ENCODE results near the gene TMPRSS6.

TMPRSS6 gene

GRCh38 chr22:37144180-37144554 is 34.7 kb upstream of the TMPRSS6 start:
- H3K4me1 Mint-ChIP-seq, result peaks cover 16% of the 10 kb centered on the region

GRCh38 chr22:37141971-37142370 is 32.5 kb upstream of the TMPRSS6 start:
- Mint-ChIP-seq H3K4me3 (no peak overlapping the region), H3K9me3 (peaks cover 3% of the 10 kb centered on the region), H3K27ac (no peak overlapping the region), H3K36me3 (ENCODE audit: low read depth) (no peaks in the 10 kb centered on the region), H3K4me1 (peaks cover 16% of the 10 kb centered on the region), H3K27me3 (ENCODE audit: low read depth) (peaks cover 26% of the 10 kb centered on the region)
- no peak for TF ChIP-seq CTCF (IDR thresholded peaks at IDR 0.05; ENCODE audit: unreplicated experiment in 3 of 3)

More at GRCh38 chr22:37144180-37144554, 34.7 kb upstream of the TMPRSS6 start:
- Mint-ChIP-seq H3K36me3 (ENCODE audit: low read depth) (no peaks in the 10 kb centered on the region), H3K4me3 (no peak overlapping the region), H3K27me3 (ENCODE audit: low read depth) (peaks cover 25% of the 10 kb centered on the region), H3K9me3 (peaks cover 3% of the 10 kb centered on the region), H3K27ac (no peak overlapping the region)
- TF ChIP-seq CTCF (IDR thresholded peaks at IDR 0.05; ENCODE audit: unreplicated experiment in 3 of 3), result no peak

- no peaks in the 10 kb centered on the region for H3K36me3 Mint-ChIP-seq (ENCODE audit: low read depth)
- H3K9me3 Mint-ChIP-seq, result peaks cover 3% of the 10 kb centered on the region
- H3K4me1 Mint-ChIP-seq, result peaks cover 16% of the 10 kb centered on the region
- TF ChIP-seq CTCF (IDR thresholded peaks at IDR 0.05; ENCODE audit: unreplicated experiment in 3 of 3), result no peak
- H3K4me3 Mint-ChIP-seq, result no peak overlapping the region
- H3K27me3 Mint-ChIP-seq (ENCODE audit: low read depth), result peaks cover 28% of the 10 kb centered on the region
- no peak overlapping the region for H3K27ac Mint-ChIP-seq
Measured at GRCh38 chr22:37141476-37141875, 32.0 kb upstream of the TMPRSS6 start.

- H3K27me3 Mint-ChIP-seq (ENCODE audit: low read depth), result peaks cover 24% of the 10 kb centered on the region
- no peak overlapping the region for H3K4me3 Mint-ChIP-seq
- peaks cover 14% of the 10 kb centered on the region for H3K4me1 Mint-ChIP-seq
- peaks cover 3% of the 10 kb centered on the region for H3K9me3 Mint-ChIP-seq
- H3K36me3 Mint-ChIP-seq (ENCODE audit: low read depth), result no peaks in the 10 kb centered on the region
- no peak for TF ChIP-seq CTCF (IDR thresholded peaks at IDR 0.05; ENCODE audit: unreplicated experiment in 3 of 3)
- no peak overlapping the region for H3K27ac Mint-ChIP-seq
Measured at GRCh38 chr22:37140686-37141323, 31.3 kb upstream of the TMPRSS6 start.

GRCh38 chr22:37139762-37140161 is 30.2 kb upstream of the TMPRSS6 start:
- Mint-ChIP-seq H3K36me3 (ENCODE audit: low read depth) (no peaks in the 10 kb centered on the region), H3K27ac (no peak overlapping the region), H3K4me3 (no peak overlapping the region), H3K4me1 (peaks cover 7% of the 10 kb centered on the region), H3K27me3 (ENCODE audit: low read depth) (peaks cover 19% of the 10 kb centered on the region), H3K9me3 (peaks cover 2% of the 10 kb centered on the region)
- TF ChIP-seq CTCF (IDR thresholded peaks at IDR 0.05; ENCODE audit: unreplicated experiment in 3 of 3), result no peak

- peaks cover 5% of the 10 kb centered on the region for H3K4me1 Mint-ChIP-seq
- peaks cover 21% of the 10 kb centered on the region for H3K27me3 Mint-ChIP-seq (ENCODE audit: low read depth)
- H3K9me3 Mint-ChIP-seq, result no peaks in the 10 kb centered on the region
- no peaks in the 10 kb centered on the region for H3K36me3 Mint-ChIP-seq (ENCODE audit: low read depth)
- H3K4me3 Mint-ChIP-seq, result no peak overlapping the region
- H3K27ac Mint-ChIP-seq, result no peak overlapping the region
- TF ChIP-seq CTCF (IDR thresholded peaks at IDR 0.05; ENCODE audit: unreplicated experiment in 3 of 3), result no peak
Measured at GRCh38 chr22:37138849-37139561, 29.5 kb upstream of the TMPRSS6 start.
